Natural killer cell (primary cell): Measurements from ENCODE around the gene NTPCR. TPM values are rescaled to one million over a fixed set of nuclear protein-coding genes. Genes with fewer than 3 reads are reported as not detected.

Experiments
- ATAC-seq, 3 donors: fragments of 150-1000 bp in 2 of 3; fragments of 200-7000 bp in 1 of 3; cut with Tn5 transposase; 1 replicate in 1 of 3; 2 replicates in 2 of 3; pipeline ENCODE4 v1.10.0; 2021; ENCODE audit warnings: mild to moderate bottlenecking in 2 of 3, moderate library complexity in 2 of 3
- DNase-seq, 2 donors: peaks; one replicate each; pipeline versions ENCODE4 v3.0.0 to v3.0.0-alpha.2; 2013 to 2021; ENCODE audit warnings: mixed read lengths in 1 of 2
- H3K27ac ChIP-seq: one replicate; pipeline ENCODE4 v1.5.1; 2013; ENCODE audit warnings: mild to moderate bottlenecking, low read length
- H3K27me3 ChIP-seq: one replicate; pipeline ENCODE4 v1.6.1; 2013; ENCODE audit warnings: low read length; ENCODE audit not compliant: control insufficient read depth, insufficient read depth
- H3K36me3 ChIP-seq: one replicate; pipeline ENCODE4 v1.6.1; 2013; ENCODE audit warnings: low read length; ENCODE audit not compliant: control insufficient read depth, insufficient read depth
- H3K4me1 ChIP-seq: one replicate; pipeline ENCODE4 v1.6.1; 2013; ENCODE audit warnings: low read length; ENCODE audit not compliant: control insufficient read depth, insufficient read depth
- H3K4me3 ChIP-seq: one replicate; pipeline ENCODE4 v1.5.1; 2013; ENCODE audit warnings: low read length
- H3K9me3 ChIP-seq: one replicate; pipeline ENCODE4 v1.6.1; 2013; ENCODE audit warnings: low read length; ENCODE audit not compliant: control insufficient read depth, insufficient read depth
- H3K27ac Mint-ChIP-seq, 2 donors: one replicate each; pipeline ENCODE4 v1.8.0; 2022; ENCODE audit warnings: mild to moderate bottlenecking in 2 of 2, mixed read lengths in 2 of 2, moderate library complexity in 1 of 2
- H3K27me3 Mint-ChIP-seq, 2 donors: one replicate each; pipeline ENCODE4 v1.8.0; 2022; ENCODE audit warnings: low read depth in 2 of 2, mixed read lengths in 2 of 2
- H3K36me3 Mint-ChIP-seq: one replicate; pipeline ENCODE4 v1.8.0; 2022; ENCODE audit warnings: mixed read lengths
- H3K4me1 Mint-ChIP-seq, 2 donors: one replicate each; pipeline ENCODE4 v1.8.0; 2022; ENCODE audit warnings: mixed read lengths in 2 of 2
- H3K4me3 Mint-ChIP-seq: one replicate; pipeline ENCODE4 v1.8.0; 2022; ENCODE audit warnings: mild to moderate bottlenecking, moderate library complexity, mixed read lengths
- H3K9me3 Mint-ChIP-seq, 2 donors: one replicate each; pipeline ENCODE4 v1.8.0; 2022; ENCODE audit warnings: mixed read lengths in 2 of 2
- CTCF ChIP-seq: fragments of 200-600 bp; IDR thresholded peaks from one replicate; pipeline ENCODE4 v1.8.0; 2022; ENCODE audit warnings: antibody characterized with exemption
- WGBS: methylation state at CpG from one replicate; pipeline ENCODE4 v1.1.7; 2013; ENCODE audit warnings: missing lambda C conversion rate; ENCODE audit not compliant: insufficient coverage; 5-methylcytosine and 5-hydroxymethylcytosine counted together
- intact Hi-C: fragments of 100-400 bp; cut with micrococcal nuclease; formaldehyde crosslinking; loops from one replicate; pipeline ENCODE4 v1.14.2; 2022
- total RNA-seq, 4 donors: library from RNA; stranded (reverse); fragments of 120-200 nt in 1 of 4; gene quantifications; one replicate each; pipeline versions ENCODE4 v1.2.3 to v1.2.4, GENCODE V29; 2013 to 2022

NTPCR gene
- total RNA-seq, 3 donors from 2014 or later (not counting 1 experiment from before 2014, with no cell fraction given), result 12.9 to 25.7 (median 17.4) TPM

GRCh38 chr1:233024199-233024598 is 73.8 kb downstream of the NTPCR start:
- Mint-ChIP-seq H3K27me3 (peaks cover 0 to 2% of the 10 kb centered on the region in 2 donors), H3K4me1 (no peaks in the 10 kb centered on the region), H3K36me3 (no peaks in the 10 kb centered on the region), H3K27ac (no peak overlapping the region), H3K4me3 (no peak overlapping the region), H3K9me3 (no peaks in the 10 kb centered on the region)
- ATAC-seq (no peak), DNase-seq (no peak)
- H3K9me3 ChIP-seq, result no peaks in the 10 kb centered on the region
- intact Hi-C loops, result no loop called here
- WGBS, result 73% methylated on average over 9 of the region's 9 CpGs
- H3K4me3 ChIP-seq, result no peak overlapping the region
- no peaks in the 10 kb centered on the region for H3K4me1 ChIP-seq
- no peaks in the 10 kb centered on the region for H3K27me3 ChIP-seq
- no peak overlapping the region for H3K27ac ChIP-seq
- no peak for TF ChIP-seq CTCF
- no peaks in the 10 kb centered on the region for H3K36me3 ChIP-seq

GRCh38 chr1:233025157-233025556 is 74.7 kb downstream of the NTPCR start:
- Mint-ChIP-seq H3K36me3 (no peaks in the 10 kb centered on the region), H3K4me3 (no peak overlapping the region), H3K4me1 (no peaks in the 10 kb centered on the region), H3K9me3 (no peaks in the 10 kb centered on the region), H3K27ac (no peak overlapping the region), H3K27me3 (peaks cover 0 to 2% of the 10 kb centered on the region in 2 donors)
- ATAC-seq (no peak), DNase-seq (peak in 1 of 2 donors; percentile 43)
- 72% methylated on average over 12 of the region's 12 CpGs for WGBS
- Histone ChIP-seq H3K27ac (no peak overlapping the region), H3K9me3 (no peaks in the 10 kb centered on the region), H3K4me1 (no peaks in the 10 kb centered on the region), H3K4me3 (no peak overlapping the region), H3K36me3 (no peaks in the 10 kb centered on the region), H3K27me3 (no peaks in the 10 kb centered on the region)
- TF ChIP-seq CTCF, result no peak
- intact Hi-C loops, result no loop called here

DNA sequence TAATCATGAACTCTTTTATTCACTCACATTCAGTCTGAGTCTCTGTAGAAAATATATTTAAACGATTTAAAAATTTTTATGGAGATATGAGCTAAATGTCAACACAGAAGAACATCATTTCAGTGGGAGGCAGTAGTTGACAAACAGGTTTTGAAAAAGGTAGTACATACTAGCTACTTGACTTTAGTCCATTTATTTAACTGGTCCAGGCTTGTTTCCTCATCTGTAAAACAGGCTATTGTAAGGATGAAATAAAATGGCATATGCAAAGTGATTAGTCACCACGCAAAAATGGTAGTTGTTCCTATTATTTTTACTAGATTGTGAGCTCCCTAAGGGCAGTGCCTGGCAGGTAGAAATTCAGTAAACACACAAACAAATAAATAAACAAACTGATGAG is 75.2 kb downstream of the NTPCR start:
- Histone ChIP-seq H3K27me3 (no peaks in the 10 kb centered on the region), H3K9me3 (no peaks in the 10 kb centered on the region), H3K36me3 (no peaks in the 10 kb centered on the region), H3K27ac (no peak overlapping the region), H3K4me3 (no peak overlapping the region), H3K4me1 (no peaks in the 10 kb centered on the region)
- H3K27ac Mint-ChIP-seq, result no peak overlapping the region
- no peak overlapping the region for H3K4me3 Mint-ChIP-seq
- H3K4me1 Mint-ChIP-seq, result no peaks in the 10 kb centered on the region
- WGBS, result 100% methylated on average over 1 of the region's 2 CpGs
- intact Hi-C loops, result no loop called here
- H3K36me3 Mint-ChIP-seq, result no peaks in the 10 kb centered on the region
- ATAC-seq (no peak), DNase-seq (no peak)
- H3K27me3 Mint-ChIP-seq, result peaks cover 0 to 2% of the 10 kb centered on the region in 2 donors
- no peak for TF ChIP-seq CTCF
- H3K9me3 Mint-ChIP-seq, result no peaks in the 10 kb centered on the region

GRCh38 chr1:233027046-233027445 is 76.6 kb downstream of the NTPCR start:
- Mint-ChIP-seq H3K27me3 (peaks cover 0 to 2% of the 10 kb centered on the region in 2 donors), H3K9me3 (no peaks in the 10 kb centered on the region), H3K27ac (no peak overlapping the region), H3K36me3 (no peaks in the 10 kb centered on the region), H3K4me3 (no peak overlapping the region), H3K4me1 (no peaks in the 10 kb centered on the region)
- Histone ChIP-seq H3K4me3 (no peak overlapping the region), H3K36me3 (no peaks in the 10 kb centered on the region), H3K27ac (no peak overlapping the region), H3K27me3 (no peaks in the 10 kb centered on the region), H3K9me3 (no peaks in the 10 kb centered on the region), H3K4me1 (no peaks in the 10 kb centered on the region)
- TF ChIP-seq CTCF, result no peak
- 95% methylated on average over 5 of the region's 5 CpGs for WGBS
- DNase-seq, result no peak
- intact Hi-C loops, result no loop called here
- no peak for ATAC-seq
